Upper lobe of left lung (tissue), 6 donors: ENCODE data around the gene OLFM4. TPM values are rescaled to one million over a fixed set of nuclear protein-coding genes. Genes with fewer than 3 reads are reported as not detected.

Experiments
- ATAC-seq, 2 donors: fragments of 200-7000 bp; cut with Tn5 transposase; one replicate each; pipeline ENCODE4 v1.9.1; 2022; ENCODE audit warnings: mild to moderate bottlenecking in 2 of 2, moderate library complexity in 2 of 2; ENCODE audit not compliant: low FRiP score in 2 of 2
- DNase-seq, 2 donors: peaks; one replicate each; pipeline ENCODE4 v3.0.0-alpha.2; 2019 to 2020
- H3K27ac ChIP-seq, 4 donors: fragments of 200-600 bp; sonication (generic); one replicate each; pipeline ENCODE4 v1.5.1; 2016 to 2019
- H3K27me3 ChIP-seq, 4 donors: fragments of 200-600 bp; sonication (generic); one replicate each; pipeline ENCODE4 v1.5.1; 2017 to 2019
- H3K36me3 ChIP-seq, 4 donors: fragments of 200-600 bp; sonication (generic); one replicate each; pipeline ENCODE4 v1.5.1; 2016 to 2019
- H3K4me1 ChIP-seq, 4 donors: fragments of 200-600 bp; sonication (generic); one replicate each; pipeline ENCODE4 v1.5.1; 2018 to 2019
- H3K4me3 ChIP-seq, 4 donors: fragments of 200-600 bp; sonication (generic); one replicate each; pipeline ENCODE4 v1.5.1; 2017 to 2019; ENCODE audit warnings: mild to moderate bottlenecking in 2 of 4, moderate library complexity in 1 of 4
- H3K9me3 ChIP-seq, 4 donors: fragments of 200-600 bp; sonication (generic); one replicate each; pipeline ENCODE4 v1.5.1; 2018 to 2019
- CTCF ChIP-seq, 6 experiments: fragments of 450-650 bp in 4 of 6; fragments of 200-600 bp in 2 of 6; sonication (generic) in 2 of 6; IDR thresholded peaks; one replicate each; pipeline ENCODE4 v1.5.1; 2016 to 2019; ENCODE audit warnings: antibody characterized with exemption in 6 of 6
- EP300 ChIP-seq, 4 donors: sonication (generic); formaldehyde crosslinking; IDR thresholded peaks; one replicate each; pipeline ENCODE4 v1.5.1; 2017; ENCODE audit warnings: antibody characterized with exemption in 4 of 4, control low read depth in 2 of 4
- POLR2A ChIP-seq, 4 donors: fragments of 450-650 bp; IDR thresholded peaks; one replicate each; pipeline ENCODE4 v1.5.1; 2016 to 2017; ENCODE audit warnings: antibody characterized with exemption in 4 of 4, mild to moderate bottlenecking in 2 of 4
- POLR2AphosphoS5 ChIP-seq, 2 donors: sonication (generic); formaldehyde crosslinking; IDR thresholded peaks; one replicate each; pipeline ENCODE4 v1.5.1; 2017; ENCODE audit warnings: antibody characterized with exemption in 2 of 2
- WGBS, 2 donors: methylation state at CpG; one replicate each; pipeline ENCODE4 v1.1.5; 2017 to 2018; 5-methylcytosine and 5-hydroxymethylcytosine counted together
- total RNA-seq, 6 donors: library from RNA; depleted of rRNA in 4 of 6; stranded (reverse); fragments of >200 nt in 4 of 6; gene quantifications; one replicate each; pipeline versions ENCODE4 v1.1.0 to v1.2.1, GENCODE V29; 2016 to 2021
- donor health status: DM: no; HTN: no; CAD: no; lungs with moderate emphysema.
- donor health status: DM: no; HTN: yes; CAD: no; lungs with severe emphysema.

Gene OLFM4
- total RNA-seq, 6 donors from 2014 or later = 0.20 to 2.9 (median 0.69) TPM; not detected in 1

DNA sequence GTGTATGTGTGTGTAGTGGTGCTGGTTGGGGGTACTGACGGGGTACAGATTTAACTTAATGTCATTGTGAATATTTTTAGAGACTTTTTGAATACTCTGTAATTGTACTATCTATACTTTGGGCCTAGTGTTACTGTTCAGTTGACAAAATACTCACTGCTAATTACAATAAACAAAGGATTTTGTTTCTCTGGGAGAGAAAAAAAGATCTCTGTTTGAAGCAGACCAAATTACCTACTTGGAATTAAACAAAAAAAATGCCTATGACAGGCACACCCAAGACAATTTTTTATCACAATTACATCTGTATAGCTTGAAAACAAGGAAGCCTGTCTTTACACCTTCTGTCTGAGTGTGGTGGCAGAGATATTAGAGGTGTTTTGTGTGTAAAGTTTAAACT is 45.1 kb downstream of the OLFM4 start:
- Histone ChIP-seq H3K9me3 (no peaks in the 10 kb centered on the region), H3K4me1 (no peaks in the 10 kb centered on the region), H3K27ac (no peak overlapping the region), H3K27me3 (no peaks in the 10 kb centered on the region), H3K4me3 (no peak overlapping the region), H3K36me3 (no peaks in the 10 kb centered on the region)
- 82 to 86% methylated on average over 1 of the region's 1 CpG for WGBS, 2 donors
- ATAC-seq (no peak), DNase-seq (no peak)
- TF ChIP-seq POLR2A (IDR thresholded peaks at IDR 0.05) = no peak
- no peak for TF ChIP-seq CTCF (IDR thresholded peaks at IDR 0.05)
- TF ChIP-seq EP300 (IDR thresholded peaks at IDR 0.05) = no peak
- TF ChIP-seq POLR2AphosphoS5 (IDR thresholded peaks at IDR 0.05) = no peak

- TF ChIP-seq POLR2AphosphoS5 (IDR thresholded peaks at IDR 0.05) (no peak), POLR2A (IDR thresholded peaks at IDR 0.05) (no peak), CTCF (IDR thresholded peaks at IDR 0.05) (no peak), EP300 (IDR thresholded peaks at IDR 0.05) (no peak)
- ATAC-seq = no peak
- 62 to 64% methylated on average over 5 of the region's 5 CpGs for WGBS, 2 donors
Observed at GRCh38 chr13:53074114-53074513, 45.5 kb downstream of the OLFM4 start.

GRCh38 chr13:53075356-53076041 is 46.9 kb downstream of the OLFM4 start:
- ATAC-seq = no peak
- H3K27ac ChIP-seq = no peak overlapping the region

More at GRCh38 chr13:53074114-53074513, 45.5 kb downstream of the OLFM4 start:
- no peak for DNase-seq
- Histone ChIP-seq H3K27ac (no peak overlapping the region), H3K27me3 (no peaks in the 10 kb centered on the region), H3K4me1 (no peaks in the 10 kb centered on the region), H3K36me3 (no peaks in the 10 kb centered on the region), H3K9me3 (no peaks in the 10 kb centered on the region), H3K4me3 (no peak overlapping the region)

GRCh38 chr13:53079691-53080090 is 51.1 kb downstream of the OLFM4 start:
- Histone ChIP-seq H3K4me1 (no peaks in the 10 kb centered on the region), H3K9me3 (no peaks in the 10 kb centered on the region), H3K4me3 (no peak overlapping the region), H3K27ac (no peak overlapping the region), H3K27me3 (no peaks in the 10 kb centered on the region), H3K36me3 (no peaks in the 10 kb centered on the region)
- TF ChIP-seq EP300 (IDR thresholded peaks at IDR 0.05) (no peak), POLR2AphosphoS5 (IDR thresholded peaks at IDR 0.05) (no peak)
- no peak for ATAC-seq
- no peak for DNase-seq
- WGBS, 2 donors = 74 to 78% methylated on average over 8 of the region's 8 CpGs

More at GRCh38 chr13:53075356-53076041, 46.9 kb downstream of the OLFM4 start:
- no peak overlapping the region for H3K4me3 ChIP-seq
- WGBS, 2 donors = 59 to 60% methylated on average over 6 of the region's 6 CpGs
- DNase-seq = no peak
- no peaks in the 10 kb centered on the region for H3K9me3 ChIP-seq
- no peak for TF ChIP-seq POLR2AphosphoS5 (IDR thresholded peaks at IDR 0.05)
- no peak for TF ChIP-seq EP300 (IDR thresholded peaks at IDR 0.05)
- no peak for TF ChIP-seq POLR2A (IDR thresholded peaks at IDR 0.05)
- TF ChIP-seq CTCF (IDR thresholded peaks at IDR 0.05) = no peak
- no peaks in the 10 kb centered on the region for H3K36me3 ChIP-seq
- no peaks in the 10 kb centered on the region for H3K4me1 ChIP-seq
- H3K27me3 ChIP-seq = no peaks in the 10 kb centered on the region

DNA sequence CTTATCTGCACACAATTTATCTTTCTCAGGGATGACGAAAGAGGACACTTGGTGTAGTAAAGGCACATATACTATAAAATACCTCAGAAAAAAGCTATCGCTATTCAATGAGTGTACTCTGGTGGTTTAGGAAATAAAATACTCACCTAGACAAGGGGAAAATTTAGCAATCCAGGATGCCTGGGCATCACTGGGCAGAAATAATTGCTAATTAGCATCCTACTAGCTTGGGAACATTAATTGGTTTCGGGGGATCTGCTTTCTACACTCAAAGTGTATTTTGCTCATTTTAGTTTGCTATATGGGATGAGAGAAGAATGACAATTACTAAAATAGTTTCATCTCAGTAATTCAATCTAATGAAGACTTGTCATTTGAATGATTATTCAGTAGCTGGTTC is 60.3 kb downstream of the OLFM4 start:
- H3K27ac ChIP-seq = no peak overlapping the region
- TF ChIP-seq POLR2A (IDR thresholded peaks at IDR 0.05) (no peak), EP300 (IDR thresholded peaks at IDR 0.05) (no peak)
- ATAC-seq (no peak), DNase-seq (no peak)
- H3K9me3 ChIP-seq = no peaks in the 10 kb centered on the region
- H3K36me3 ChIP-seq = no peaks in the 10 kb centered on the region
- WGBS, 2 donors = 53 to 81% methylated on average over 3 of the region's 3 CpGs
- H3K4me3 ChIP-seq = no peak overlapping the region
- H3K4me1 ChIP-seq = no peaks in the 10 kb centered on the region
- H3K27me3 ChIP-seq = no peaks in the 10 kb centered on the region

GRCh38 chr13:53089951-53090350 is 61.3 kb downstream of the OLFM4 start:
- TF ChIP-seq EP300 (IDR thresholded peaks at IDR 0.05) = no peak
- no peak for TF ChIP-seq POLR2AphosphoS5 (IDR thresholded peaks at IDR 0.05)
- TF ChIP-seq POLR2A (IDR thresholded peaks at IDR 0.05) = no peak
- no peak for TF ChIP-seq CTCF (IDR thresholded peaks at IDR 0.05)
- no peak for ATAC-seq
- Histone ChIP-seq H3K36me3 (no peaks in the 10 kb centered on the region), H3K4me1 (no peaks in the 10 kb centered on the region), H3K4me3 (no peak overlapping the region), H3K27ac (no peak overlapping the region), H3K9me3 (no peaks in the 10 kb centered on the region), H3K27me3 (no peaks in the 10 kb centered on the region)
- no peak for DNase-seq
- 52 to 63% methylated on average over 1 of the region's 1 CpG for WGBS, 2 donors
